ENCODE results near the gene PTPN1.

Gene PTPN1

GRCh38 chr20:50580016-50580747 is 70.0 kb downstream of the PTPN1 start:
- DNase-seq = peak in 1 of 2 donors; percentile 34

- no peak for DNase-seq
Observed at GRCh38 chr20:50580842-50581544, 70.8 kb downstream of the PTPN1 start.

GRCh38 chr20:50582092-50582491 is 71.9 kb downstream of the PTPN1 start:
- DNase-seq = no peak

- DNase-seq = no peak
Observed at GRCh38 chr20:50582591-50583234, 72.5 kb downstream of the PTPN1 start.

- no peak for DNase-seq
Observed at GRCh38 chr20:50583442-50584150, 73.4 kb downstream of the PTPN1 start.

- DNase-seq = no peak
Observed at GRCh38 chr20:50584687-50585086, 74.5 kb downstream of the PTPN1 start.

GRCh38 chr20:50585214-50585613 is 75.0 kb downstream of the PTPN1 start:
- DNase-seq = no peak

- no peak for DNase-seq
Observed at GRCh38 chr20:50585678-50586077, 75.5 kb downstream of the PTPN1 start.

- no peak for DNase-seq
Observed at GRCh38 chr20:50586531-50587232, 76.5 kb downstream of the PTPN1 start.

- no peak for DNase-seq
Observed at GRCh38 chr20:50587291-50587961, 77.2 kb downstream of the PTPN1 start.

- DNase-seq = peak in 1 of 2 donors; percentile 24
Observed at GRCh38 chr20:50588034-50588736, 78.0 kb downstream of the PTPN1 start.

GRCh38 chr20:50589548-50590347 is 79.6 kb downstream of the PTPN1 start:
- DNase-seq = no peak

GRCh38 chr20:50590348-50590664 is 80.1 kb downstream of the PTPN1 start:
- no peak for DNase-seq

GRCh38 chr20:50591233-50591852 is 81.2 kb downstream of the PTPN1 start:
- no peak for DNase-seq

- DNase-seq = no peak
Observed at GRCh38 chr20:50592282-50593004, 82.3 kb downstream of the PTPN1 start.

- DNase-seq = no peak
Observed at GRCh38 chr20:50593005-50593335, 82.8 kb downstream of the PTPN1 start.

- DNase-seq = no peak
Observed at GRCh38 chr20:50594231-50594590, 84.0 kb downstream of the PTPN1 start.

- no peak for DNase-seq
Observed at GRCh38 chr20:50594591-50595432, 84.6 kb downstream of the PTPN1 start.

- no peak for DNase-seq
Observed at GRCh38 chr20:50595433-50595895, 85.3 kb downstream of the PTPN1 start.

All from hippocampal formation (tissue), 2 donors.